ENCODE results near the gene CTSS. TPM values are rescaled to one million over a fixed set of nuclear protein-coding genes. Genes with fewer than 3 reads are reported as not detected.

Gene CTSS
- 11.8 and 28.6 TPM in 2 replicates for total RNA-seq

DNA sequence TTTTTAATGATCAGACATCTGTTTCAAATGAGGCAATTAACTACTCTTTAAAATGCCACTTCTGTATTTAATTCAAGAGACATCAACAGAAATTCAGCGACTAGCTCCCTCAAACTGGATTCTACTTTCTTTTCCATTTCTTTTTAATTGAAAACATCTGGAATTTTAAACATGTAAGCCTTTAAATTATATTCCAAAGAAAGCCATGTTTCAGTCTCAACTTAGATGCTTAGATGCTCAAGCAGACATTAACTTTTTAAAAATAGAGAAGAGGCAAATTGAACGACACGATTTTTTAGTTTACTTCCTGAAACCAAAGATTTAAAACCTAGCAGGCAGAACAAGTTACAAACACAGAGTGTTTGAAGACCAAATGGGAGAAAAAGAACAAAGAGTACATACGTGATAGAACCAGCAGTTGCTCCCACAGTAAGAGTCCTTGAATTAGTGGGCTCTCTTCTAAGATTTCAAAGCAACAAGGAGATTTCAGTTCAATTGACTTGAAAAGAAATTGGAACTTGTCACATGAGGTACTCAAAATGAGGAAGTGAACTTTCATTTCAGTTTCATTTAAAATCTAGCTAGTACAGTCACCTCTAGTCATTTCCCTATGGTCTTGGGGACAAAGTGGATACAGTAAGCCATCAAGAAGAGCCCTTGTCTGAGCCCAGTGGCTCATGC lies at the start of gene CTSS:
TSS of gene CTSS (minus strand) at position 483 of the 681 bp plus-strand sequence. CDS start 1,015 bp downstream, outside the sequence.

DNA sequence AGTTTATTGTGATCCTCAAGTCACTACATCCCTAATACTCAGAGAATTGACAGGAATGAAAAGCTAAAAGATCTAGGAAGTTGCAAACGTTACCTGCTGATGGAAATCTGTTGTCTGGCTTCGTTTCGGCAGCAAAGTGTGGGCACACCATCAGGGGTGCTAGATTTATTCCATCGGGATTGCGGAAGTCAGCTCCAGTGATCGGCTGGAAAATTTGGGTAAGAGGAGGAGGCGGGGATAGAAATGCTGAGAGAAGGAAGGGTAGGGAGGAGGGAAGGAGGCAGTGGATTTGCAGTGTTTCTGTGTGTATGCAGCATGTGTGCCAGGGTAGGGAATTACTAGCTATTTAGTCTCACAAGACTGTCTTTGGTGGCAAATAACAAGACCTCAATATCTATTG lies 42.5 kb upstream of the CTSS start, which contains the start of gene CTSK:
TSS of gene CTSK (minus strand) at position 140 of the 400 bp plus-strand sequence. CDS start 1,455 bp downstream, outside the sequence.

DNA sequence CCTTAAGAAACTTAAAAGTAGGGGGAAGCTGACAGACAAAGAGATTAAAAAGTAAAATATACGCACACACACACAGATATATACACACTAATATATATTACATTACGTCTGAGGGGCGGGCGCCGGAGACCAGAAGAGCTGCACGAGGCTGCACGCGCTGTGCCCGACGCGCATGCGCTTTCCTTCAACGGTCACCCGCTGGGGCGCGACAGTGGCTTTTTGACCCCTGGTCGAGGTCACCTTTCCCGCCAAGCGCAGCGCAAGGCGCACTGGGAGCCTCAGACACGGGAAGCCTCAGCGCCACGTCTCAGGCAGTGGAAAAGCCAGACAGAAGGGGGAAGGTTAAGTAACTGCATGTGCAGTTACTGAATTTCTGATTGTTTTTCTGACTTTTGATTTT lies 44.9 kb downstream of the CTSS start, which contains the start of gene HORMAD1:
TSS of gene HORMAD1 (minus strand) at position 193 of the 400 bp plus-strand sequence. CDS start 1,390 bp downstream, outside the sequence.

GRCh38 chr1:150696995-150697927 lies 68.3 kb downstream of the CTSS start, which contains the start of gene GOLPH3L:
Gene GOLPH3L (minus strand): TSS chr1:150697154. CDS start chr1:150694838, 2,316 bp downstream.

Small RNA genes lying within 50 kb of the gene (small RNA-seq; reads per million reads assigned to genes)
- not detected for gene RNU6-1042P (ENCODE audit: low replicate concordance)
- 0.10 reads per million for gene RNU6-1309P (ENCODE audit: low replicate concordance)

Other genes with a start within 250 kb of the CTSS start
- 1.9 and 2.4 TPM in 2 replicates for gene ADAMTSL4, start 216.4 kb downstream of the CTSS start, total RNA-seq
- 177 and 412 TPM in 2 replicates for gene MCL1, start 186.2 kb downstream of the CTSS start, total RNA-seq
- gene ENSA, start 136.2 kb downstream of the CTSS start, total RNA-seq: 78.7 and 79.4 TPM in 2 replicates
- 9.7 and 35.0 TPM in 2 replicates for gene GOLPH3L, start 68.6 kb downstream of the CTSS start, total RNA-seq
- 0.14 and 2.4 TPM in 2 replicates for gene HORMAD1, start 44.9 kb downstream of the CTSS start, total RNA-seq
- gene CTSK, start 42.5 kb upstream of the CTSS start, total RNA-seq: 90.2 and 215 TPM in 2 replicates
- 37.2 and 59.3 TPM in 2 replicates for gene ARNT, start 110.8 kb upstream of the CTSS start, total RNA-seq
- not detected in 2 replicates for gene CTXND2, start 121.4 kb upstream of the CTSS start, total RNA-seq
- 39.1 and 42.7 TPM in 2 replicates for gene SETDB1, start 160.6 kb upstream of the CTSS start, total RNA-seq
- gene CERS2, start 209.1 kb upstream of the CTSS start, total RNA-seq: 136 and 182 TPM in 2 replicates
- gene ANXA9, start 216.5 kb upstream of the CTSS start, total RNA-seq: under 0.01 and 0.22 TPM in 2 replicates
- gene MINDY1, start 241.1 kb upstream of the CTSS start, total RNA-seq: 5.9 and 9.2 TPM in 2 replicates
- 7.7 and 8.9 TPM in 2 replicates for gene PRUNE1, start 242.7 kb upstream of the CTSS start, total RNA-seq